Suppressor macrophage (primary cell): ENCODE data around the gene PLXNA1.

Experiments used
- DNase-seq, 4 experiments: peaks; one replicate each; pipeline ENCODE4 v3.0.0-alpha.2; 2020 to 2022

PLXNA1 gene

DNA sequence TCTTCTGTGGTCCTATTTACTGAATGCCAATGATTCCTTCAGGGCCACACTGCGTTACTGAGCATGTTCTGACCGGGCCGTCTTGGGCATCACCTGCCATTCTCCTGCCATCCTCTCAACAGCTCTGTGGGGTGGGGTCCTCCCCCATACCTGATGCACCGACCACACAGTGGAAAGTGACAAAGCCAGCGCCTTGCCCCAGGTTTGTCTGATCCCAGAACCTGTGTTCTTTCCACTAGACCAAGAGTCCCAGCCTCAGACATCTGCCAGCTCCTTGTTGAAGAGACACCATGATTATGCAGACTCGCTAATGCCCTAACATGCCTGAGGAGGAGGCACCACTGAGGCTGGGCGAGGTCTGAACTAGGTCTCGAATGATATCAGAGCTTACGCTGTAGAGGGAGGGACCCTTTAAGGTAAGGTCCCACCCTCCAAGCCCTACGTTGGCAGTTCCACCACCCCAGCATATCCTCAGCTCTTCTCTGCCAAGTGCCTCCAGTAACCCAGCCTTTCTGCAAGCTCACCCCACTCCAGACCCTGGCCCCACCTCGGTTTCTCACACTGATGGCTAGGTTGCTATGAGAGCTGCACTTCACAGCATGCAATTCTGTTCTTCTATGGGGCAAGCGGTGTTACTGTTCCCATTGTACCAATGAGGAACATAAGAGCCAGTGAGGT, 29.8 kb upstream of the PLXNA1 start:
- no peak for DNase-seq

DNA sequence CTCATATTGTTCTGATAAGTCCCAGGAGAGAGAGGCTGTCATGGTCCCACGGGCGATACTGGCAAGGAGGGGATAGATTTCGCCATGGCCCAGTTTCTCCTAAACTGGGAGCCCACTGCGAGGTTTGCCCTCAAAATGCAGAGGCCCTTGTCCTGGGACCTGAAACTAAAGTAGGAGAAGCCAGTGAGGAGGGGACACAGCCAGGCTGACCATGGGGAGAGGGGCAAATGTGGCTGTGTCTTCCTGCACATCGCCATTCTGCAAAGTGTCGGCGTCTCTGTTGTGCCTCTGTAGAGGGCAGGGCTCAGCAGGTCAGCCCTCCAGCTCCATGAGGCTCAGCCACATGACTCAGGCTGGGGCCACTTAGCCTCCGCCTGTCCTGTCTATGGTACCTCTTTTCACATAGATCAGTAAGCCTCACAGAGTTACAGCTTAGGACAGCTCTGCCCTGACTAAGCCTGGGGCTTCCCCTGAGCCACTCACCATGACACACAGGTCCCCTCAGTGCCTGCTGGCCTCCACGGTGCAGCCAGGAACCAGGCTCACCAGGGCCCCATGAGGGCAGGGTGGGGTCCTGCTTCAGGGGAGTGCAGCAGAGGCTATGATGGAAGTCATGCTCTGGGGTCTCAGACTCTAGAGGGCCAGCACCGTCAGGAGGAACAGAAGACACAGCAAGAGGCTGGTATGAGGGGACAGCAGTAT, 28.6 kb upstream of the PLXNA1 start:
- DNase-seq: peak; percentile 21 to 66 (median 52)

DNA sequence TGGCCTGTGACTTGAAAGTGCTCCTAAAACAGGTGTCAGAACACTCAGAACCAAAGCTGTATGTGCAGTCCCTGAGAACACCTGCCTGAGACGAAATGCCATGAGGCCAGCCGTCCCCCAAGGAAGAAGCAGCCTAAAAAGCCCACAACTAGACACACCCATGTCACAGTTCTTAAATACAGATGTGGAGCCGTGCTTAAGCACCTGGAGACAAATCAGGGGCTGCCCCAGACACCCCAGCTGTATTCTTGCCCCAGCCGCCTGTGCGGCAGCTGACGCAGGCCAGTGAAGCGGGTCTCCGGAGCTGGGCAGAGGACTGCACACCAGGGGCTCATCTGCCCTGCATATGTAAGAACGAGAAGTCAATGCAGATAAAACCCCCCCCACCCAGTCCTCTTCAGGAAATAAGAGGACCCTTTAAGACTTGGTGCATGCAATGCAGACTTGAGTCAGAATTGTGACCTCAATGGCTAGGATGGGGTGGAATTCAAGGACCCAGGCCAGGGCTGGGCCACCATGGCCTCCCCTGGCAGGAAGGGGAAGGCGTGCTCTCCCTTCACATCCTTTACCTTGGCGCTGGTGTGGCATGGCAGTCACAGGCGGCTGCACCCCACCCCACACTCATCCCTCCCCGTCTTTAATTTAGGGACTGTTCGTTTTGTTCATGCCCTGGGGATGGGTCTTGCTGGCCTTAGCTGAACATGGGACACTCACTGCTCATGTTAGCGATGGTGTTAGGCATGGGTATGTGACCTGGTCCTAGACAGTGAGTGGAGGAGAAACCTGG, 27.7 kb upstream of the PLXNA1 start:
- DNase-seq: no peak

DNA sequence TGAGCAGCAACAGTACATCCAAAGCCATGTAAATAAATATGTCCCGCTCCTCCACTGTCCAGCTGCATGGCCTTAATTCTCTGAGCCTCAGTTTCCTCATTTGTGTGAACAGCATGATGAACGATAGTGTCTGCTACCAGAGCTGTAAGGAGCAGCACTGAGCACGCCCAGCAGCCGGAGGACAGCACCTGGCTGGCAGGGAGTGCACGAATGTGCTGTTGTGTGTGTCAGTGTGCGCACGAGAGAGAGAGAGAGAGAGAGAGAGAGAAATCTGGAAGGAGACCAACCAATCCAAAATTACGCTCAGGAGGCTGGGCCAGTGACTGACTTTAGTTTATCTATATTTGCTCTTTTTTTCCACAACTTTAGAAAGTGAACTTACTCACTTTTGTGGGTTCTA, 26.6 kb upstream of the PLXNA1 start:
- no peak for DNase-seq

DNA sequence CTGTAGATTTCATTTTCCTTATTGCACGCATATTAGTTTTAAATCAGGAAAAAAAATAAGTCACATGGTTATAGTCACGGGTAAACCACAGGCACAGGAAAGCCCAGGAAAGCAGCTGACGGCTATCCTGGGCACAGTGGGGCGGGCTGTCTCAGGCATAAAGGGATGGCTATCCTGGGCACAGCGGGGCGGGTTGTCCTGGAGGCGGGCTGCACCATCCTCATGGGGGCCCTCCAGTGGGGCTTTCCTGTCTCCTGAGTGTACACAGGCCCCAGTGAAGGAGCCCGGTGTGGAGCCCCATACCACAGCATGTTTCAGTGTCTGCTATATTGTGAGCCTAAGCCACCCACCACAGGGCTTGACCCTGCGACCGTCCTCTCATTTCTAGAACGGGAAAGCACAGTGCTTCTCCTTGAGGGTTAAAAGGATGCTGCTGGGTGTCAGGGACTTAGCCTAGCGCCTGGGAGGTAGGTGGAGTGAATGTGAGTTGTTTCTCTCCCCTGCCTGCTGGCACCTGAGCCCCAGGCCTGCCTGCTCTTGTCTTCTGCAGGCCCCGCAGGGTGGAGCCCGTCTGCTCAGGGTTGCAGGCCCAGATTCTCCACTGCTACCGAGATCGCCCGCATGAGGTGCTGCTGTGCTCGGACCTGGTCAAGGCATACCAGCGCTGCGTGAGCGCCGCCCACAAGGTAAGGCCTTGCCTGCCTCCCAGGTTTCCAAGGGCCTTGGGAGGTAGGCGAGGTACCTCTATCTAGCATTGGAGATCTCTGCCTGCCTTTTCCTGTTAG, 25.9 kb upstream of the PLXNA1 start:
- peak in 2 of 4 experiments; percentile 35 to 48 for DNase-seq

DNA sequence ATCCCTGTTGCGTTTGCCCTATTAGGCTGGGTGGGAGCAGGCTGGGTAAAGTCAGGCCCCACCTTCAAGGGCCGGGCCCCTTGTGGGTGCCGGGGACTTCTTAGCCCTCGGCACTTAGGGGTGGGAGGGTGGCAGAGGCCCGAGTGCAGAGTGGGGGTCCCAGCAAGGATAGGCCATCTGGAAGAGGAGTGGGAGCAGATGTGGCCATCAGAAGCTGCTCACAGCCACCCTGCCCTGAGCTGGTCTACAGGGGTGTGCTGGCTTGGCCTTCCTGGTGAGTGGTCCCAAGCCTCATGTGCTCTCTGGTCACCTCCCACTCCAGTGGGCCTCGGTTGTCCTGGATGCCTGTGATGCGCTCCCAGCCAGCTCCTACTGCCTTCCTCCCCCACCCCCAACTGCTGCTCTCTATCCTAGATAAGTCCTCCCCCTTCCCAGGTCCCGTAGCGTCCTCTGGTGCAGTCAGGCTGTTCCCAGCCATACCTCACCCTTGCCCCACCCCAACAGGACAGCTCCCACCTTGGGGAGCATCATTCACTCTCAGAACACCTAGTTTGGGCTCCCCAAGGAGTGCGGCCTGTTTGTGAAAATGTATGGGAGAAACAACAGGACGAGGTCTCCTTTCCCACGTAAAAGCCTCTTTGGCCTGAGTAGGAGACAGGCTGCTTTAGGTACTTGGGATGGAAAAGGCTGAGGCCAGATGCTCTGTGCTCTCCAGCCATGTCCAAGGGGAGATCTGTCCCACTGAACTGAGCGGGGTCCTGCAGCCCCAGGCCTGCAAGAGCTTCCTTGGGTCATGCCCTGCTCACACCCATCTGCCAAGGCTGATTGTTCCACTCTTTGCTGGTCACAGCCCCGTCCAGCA, 24.9 kb upstream of the PLXNA1 start:
- no peak for DNase-seq

DNA sequence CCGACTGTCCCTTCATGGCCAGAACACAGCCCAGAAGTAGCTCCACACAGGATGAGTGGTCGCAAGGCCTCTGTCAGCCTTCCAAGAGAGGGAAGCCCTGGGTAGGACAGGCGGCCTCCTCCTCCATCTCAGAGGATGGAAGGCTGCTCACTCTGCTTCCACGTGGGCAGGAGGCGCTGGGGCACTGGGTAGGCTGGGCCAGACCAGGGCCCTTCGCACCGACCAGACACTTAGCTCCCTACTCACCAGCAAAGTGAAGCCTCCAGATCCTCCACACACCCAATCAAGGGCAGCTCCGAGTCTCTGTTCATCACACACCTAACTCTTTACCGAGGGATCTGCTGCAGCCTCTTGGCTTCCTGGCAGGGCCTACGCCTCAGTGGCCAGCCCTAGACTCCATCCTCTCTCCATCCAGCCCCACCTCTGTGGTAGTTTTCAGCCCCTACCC, 24.3 kb upstream of the PLXNA1 start:
- no peak for DNase-seq

DNA sequence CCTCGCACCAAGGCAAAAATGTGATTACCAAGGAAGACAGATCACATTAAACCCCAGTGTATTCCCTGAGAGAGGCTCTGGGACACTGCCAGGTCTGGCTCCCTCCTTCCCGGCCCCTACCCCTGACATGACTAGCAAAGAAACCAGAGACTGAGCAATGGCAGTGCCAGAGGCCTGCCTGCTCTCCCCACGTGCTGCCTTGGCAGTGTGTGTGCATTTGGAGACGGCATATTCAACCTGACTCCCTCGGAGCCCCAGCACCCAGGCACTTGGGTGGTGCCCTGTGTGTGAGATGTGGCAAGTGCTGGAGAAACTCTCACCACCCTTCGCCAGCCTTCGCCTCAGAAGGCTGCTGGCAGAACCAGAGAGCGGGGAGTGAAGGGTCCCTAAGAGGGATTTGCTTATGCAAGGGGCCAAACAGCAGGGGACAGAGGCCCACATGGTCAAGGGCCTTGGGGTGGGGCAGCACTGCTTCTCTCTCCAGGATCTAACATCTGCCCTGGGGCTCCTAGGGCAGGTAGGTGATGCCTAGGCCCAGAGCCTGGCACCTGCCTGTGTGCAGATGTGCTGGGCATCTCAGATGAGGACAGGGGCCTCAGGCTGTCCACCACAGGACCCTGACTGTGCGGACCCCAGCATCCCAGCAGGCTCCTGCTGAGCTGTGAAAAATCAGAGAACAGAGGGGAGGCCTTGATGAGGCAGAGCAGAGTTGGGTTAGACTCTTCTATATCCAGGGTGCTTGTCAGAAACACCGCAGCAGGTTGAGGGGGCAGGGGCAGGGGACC, 23.6 kb upstream of the PLXNA1 start:
- DNase-seq: no peak

DNA sequence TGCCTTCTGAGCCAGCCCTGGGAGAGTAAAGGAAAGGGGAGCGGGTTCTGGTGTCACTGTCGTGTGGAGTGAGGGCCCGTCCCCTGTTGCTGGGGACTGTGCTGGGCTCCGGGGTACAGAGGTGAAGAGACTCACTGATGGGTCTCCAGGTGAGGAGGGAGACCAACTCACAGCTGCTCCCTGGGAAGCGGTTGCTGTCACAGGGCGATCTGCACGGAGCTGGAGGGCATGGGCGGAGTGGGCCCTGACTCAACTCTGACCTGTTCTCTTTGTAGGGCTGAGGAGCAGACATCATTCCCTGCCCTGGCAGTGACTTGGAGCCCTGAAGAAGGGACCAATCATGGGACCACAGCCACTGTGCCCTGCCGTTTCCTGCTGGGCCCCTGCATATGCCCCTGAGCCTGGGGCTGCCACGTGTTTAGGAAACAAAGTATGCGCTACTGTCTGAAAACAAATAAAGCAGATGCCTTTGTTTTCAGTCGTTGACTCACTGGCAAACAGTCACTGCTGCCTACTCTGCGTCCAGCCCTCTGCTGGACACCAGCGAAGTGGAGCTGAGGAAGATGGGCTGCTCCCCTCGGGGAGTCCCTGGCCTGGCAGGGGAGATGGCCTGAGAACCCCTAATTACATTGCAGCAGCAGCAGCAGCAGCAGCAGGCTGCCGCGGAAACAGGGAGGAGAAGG, 22.9 kb upstream of the PLXNA1 start:
- DNase-seq: no peak

DNA sequence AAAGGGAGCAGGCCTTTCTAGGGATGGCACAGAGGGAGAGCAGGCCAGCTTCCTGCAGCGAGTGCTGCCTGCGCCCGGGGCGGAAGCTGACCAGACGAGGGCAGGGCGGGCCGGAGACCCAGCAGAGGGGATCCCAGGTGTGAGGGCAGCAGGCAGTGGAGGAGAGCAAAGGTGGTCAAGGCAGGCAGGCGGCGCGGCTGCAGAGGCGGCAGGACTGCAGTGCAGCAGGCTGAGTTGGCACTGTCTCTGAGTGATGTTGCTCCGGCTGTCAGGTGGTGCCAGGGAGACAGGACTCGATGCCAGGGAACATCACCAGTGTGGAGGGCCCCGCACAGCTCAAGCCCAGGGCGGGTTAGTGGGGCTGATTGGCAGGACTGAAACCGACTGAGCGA, 22.3 kb upstream of the PLXNA1 start:
- no peak for DNase-seq

DNA sequence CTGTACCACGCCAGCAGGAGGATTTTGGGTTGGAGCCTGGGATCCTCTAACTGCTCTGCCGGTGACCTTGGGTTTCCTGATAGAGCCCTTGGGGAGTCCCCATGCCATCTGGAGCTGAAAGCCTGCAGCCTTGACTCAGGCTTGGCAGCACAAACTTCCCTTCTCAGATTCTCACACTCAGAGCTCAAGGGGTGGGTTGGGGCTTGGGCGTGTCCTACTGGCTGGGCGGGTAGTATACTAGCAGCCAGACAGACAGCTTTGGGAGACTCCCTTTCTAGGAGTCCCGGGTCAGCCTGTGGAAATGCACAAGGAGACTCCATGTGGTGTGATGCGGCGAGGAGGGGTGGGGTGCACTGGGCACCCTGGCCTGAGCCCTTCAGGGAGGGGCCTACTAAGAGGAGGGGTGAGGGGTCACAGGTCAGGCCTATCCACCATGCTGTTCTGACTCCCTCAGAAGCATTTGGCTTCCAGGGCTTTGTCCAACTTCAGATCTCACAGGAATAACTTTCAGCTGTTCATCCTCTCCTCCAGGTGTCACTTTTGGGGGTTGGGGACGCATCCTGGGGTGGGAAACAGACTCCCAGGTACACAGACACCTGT, 21.6 kb upstream of the PLXNA1 start:
- peak; percentile 36 to 76 (median 64) for DNase-seq

DNA sequence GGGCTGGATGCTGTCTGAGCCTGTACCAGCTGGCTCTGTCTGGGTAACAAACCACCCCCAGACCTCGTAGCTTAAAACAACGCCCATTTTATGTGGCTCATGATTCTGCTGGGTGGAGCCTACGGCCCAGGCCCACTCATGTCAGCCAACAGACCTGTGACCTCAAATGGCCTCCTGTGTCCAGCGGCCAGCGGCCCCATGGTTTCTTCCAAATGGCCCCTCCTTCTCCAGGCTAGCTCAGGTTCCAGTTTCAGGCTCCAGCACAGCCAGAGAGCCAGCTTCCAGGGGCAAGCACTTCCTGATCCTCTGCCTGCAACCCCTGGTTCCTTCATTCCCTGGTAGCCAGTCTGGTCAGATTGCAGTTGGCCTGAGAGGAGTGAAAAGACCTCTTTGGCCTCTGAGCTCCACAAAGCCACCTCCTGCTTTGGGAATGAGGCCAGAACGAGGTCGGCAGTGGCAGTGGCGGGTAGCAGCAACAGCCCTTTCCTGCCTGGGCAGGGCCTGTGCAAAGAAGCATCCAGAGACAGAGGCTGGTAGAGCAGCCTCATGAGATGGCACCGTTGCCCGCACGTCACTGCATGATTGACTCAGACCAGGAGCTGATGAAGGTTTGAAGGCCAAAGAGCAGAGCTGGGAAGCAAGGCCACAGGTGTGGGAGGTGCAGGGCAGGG, 21.0 kb upstream of the PLXNA1 start:
- peak in 3 of 4 experiments; percentile 37 to 63 (median 44) for DNase-seq

DNA sequence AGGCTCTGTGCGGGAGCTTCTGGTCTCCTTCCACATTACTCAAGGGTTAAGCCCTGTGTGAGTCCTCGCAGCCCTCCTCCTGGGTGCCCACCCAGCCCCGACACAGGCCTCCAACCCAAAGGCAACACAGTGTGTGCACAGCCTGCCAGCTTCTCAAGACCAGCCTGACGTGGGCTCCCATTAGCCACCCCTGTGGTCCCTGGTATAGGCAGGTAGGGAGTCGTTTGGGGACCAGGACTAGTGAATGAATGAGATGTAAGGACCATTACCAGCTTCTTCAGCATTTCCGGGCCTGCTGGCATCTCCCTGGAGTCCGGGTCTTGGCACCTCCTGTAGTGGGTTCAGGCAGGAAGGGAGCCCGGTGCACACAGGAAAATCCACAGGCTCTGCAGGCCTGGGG, 20.2 kb upstream of the PLXNA1 start:
- DNase-seq: no peak

DNA sequence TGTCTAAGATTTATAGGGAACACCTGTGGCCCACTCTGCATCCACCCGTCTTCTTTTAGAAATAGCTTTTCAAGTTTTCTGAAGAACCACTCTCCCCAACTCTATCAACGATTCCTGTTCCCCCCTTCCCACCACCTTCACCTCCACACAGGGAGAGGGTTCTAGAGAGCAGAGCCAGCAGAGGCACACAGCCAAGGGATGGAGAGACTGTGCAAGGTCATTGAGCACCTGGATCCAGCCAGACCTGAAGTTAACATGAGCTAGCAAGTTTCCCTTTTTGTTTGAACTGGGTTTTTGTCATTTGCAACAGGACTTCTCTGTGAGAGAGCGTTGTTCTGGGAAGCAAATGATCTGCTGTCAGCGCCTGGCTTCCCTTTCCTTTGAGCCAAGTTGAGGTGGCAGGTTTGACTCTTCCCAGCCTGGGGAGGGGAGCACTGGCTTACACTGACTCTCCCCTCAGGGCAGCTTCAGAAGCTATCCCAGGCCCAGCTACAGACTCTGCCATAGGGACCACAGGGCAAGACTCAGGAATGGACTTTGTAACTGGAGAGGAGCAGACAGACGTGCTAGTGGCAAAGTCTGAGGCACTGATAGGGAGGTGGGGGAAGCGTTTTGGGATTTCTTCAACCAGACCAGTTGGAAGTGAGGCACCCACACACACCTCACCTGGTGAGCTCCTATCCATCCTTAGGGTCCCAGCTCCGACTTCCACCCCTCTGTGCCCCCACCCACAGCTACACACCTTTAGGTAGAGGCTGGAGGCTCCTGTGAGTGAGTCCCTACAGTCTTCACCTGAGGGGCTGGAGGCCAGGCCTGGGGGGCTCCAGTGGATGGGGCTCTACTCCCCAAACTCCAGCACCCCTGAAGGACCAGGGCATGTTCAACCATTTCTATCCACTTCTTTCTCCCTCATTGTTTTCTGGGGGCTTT, 19.4 kb upstream of the PLXNA1 start:
- no peak for DNase-seq

DNA sequence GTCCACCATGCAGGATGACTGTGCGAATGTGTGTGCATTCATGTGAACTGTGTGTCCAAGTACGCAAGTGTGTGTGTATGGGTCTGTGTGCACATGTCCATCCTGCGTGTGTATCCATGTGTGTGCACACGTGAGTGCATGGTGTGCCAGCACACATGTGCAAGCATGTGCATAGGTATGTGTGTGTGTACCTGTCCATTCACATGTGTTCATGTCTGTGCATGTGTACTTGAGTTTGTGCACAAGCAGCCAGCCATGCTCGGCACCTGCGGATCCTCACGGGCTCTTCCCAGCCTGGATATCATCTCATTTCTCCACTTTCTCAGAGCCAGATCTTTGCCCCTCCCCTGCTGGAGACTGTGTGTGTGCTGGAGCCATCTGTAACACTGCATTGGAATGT, 18.7 kb upstream of the PLXNA1 start:
- no peak for DNase-seq

DNA sequence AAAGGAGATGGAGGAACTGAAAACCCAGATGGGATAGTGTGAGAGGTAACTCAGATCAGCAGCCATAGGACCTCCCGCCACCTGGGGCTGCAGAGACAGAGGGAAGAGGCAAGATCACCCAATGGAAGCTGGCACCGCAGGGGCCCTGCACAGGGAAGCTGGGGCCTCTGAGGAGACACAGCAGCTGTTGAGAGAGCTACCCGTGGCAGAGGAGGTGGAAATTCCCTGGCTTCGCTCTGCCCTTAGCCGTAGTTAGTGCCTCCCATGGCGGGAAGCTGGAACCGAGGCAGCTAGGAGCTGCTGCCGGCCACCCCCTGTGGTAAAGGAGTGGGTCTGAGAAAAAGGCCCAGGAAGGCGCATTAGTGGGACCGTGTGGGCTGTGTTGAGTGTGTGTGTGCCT, 18.0 kb upstream of the PLXNA1 start:
- DNase-seq: no peak

DNA sequence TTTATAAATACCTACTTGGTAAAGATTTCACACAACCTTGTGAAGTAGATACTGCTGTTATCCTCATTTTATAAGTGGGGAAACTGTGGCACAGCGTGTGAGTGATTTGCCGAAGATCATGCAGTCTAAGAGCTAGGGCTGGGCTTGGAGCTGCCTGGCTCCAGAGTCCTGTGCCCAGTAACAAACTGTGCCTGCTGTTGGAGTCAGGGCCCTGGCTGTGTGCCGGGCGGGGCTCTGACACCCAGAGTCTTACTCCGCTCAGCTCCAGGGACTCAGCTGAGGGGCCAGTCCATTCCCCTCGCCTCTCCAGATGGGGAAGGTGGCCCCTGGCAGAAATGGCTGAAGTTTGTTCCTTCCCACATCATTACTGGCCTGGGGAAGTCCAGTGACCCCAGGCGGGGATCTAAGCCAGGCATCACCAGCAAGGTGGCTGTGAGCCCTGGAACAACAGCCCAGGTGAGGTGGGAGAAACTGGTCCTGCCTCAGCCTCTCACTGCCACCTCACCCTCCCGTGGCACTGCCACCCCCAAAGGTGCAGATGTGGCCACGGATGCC, 17.3 kb upstream of the PLXNA1 start:
- DNase-seq: no peak

DNA sequence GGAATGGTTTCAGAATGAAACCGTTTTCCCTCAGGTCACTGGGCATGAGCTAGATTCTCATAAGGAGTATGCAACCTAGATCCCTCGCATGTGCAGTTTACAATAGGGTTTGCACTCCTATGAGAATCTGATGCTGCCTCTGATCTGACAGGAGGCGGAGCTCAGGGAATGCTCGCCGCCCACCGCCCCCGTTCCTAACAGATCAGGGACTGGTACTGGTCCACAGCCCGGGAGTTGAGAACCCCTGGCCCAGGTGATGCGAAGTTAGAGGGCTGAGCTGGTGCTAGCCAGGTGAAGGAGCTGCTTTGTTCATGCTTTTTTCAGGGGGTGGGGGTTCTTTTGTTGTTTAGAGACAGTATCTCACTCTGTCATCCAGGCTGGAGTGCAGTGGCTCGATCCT, 15.5 kb upstream of the PLXNA1 start:
- DNase-seq: no peak
